GM19372 (cell line): ENCODE results near the gene CCDC85B.
"Not testable (repeated sequence)": the region's sequence is repeated elsewhere in the genome, so short reads cannot be mapped to it uniquely, and the experiment has no call there.

Source experiments
- ATAC-seq: cut with Tn5 transposase; IDR thresholded peaks from one replicate; pipeline ENCODE4 v1.9.1; 2021; ENCODE audit warnings: mild to moderate bottlenecking, low read depth, moderate library complexity; ENCODE audit not compliant: unreplicated experiment

CCDC85B gene

DNA sequence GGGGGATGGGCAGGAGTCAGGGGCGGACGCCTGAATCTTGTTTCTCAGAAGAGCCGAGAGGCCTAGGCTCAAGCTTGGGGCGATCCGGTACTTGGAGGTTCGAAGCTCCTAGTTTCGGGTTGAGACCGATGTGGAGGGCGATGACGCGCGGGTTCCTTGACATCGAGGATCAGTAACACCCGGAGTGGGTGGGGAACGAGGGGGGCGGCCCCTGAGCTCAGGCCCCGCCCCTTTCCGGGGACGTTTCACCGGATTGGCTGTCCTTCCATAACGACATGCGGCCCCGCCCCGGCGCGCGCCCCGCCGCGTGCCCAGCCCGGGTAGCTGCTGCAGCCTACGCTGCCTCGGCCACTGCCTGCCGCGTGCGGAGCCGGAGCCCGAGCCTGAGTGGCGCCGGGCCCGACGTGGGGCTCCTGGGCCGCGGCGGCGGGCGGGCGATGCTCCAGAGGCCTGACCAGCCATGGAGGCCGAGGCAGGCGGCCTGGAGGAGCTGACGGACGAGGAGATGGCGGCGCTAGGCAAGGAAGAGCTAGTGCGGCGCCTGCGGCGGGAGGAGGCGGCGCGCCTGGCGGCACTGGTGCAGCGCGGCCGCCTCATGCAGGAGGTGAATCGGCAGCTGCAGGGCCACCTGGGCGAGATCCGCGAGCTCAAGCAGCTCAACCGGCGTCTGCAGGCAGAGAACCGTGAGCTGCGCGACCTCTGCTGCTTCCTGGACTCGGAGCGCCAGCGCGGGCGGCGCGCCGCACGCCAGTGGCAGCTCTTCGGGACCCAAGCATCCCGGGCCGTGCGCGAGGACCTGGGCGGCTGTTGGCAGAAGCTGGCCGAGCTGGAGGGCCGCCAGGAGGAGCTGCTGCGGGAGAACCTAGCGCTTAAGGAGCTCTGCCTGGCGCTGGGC is at the start of gene CCDC85B:
CCDC85B (plus strand) TSS at position 350 of the 895 bp plus-strand sequence; CDS start at position 461, 111 bp downstream.
- peak; percentile 48 for ATAC-seq

GRCh38 chr11:65842144-65842543 is 48.3 kb upstream of the CCDC85B start:
- ATAC-seq: no peak

DNA sequence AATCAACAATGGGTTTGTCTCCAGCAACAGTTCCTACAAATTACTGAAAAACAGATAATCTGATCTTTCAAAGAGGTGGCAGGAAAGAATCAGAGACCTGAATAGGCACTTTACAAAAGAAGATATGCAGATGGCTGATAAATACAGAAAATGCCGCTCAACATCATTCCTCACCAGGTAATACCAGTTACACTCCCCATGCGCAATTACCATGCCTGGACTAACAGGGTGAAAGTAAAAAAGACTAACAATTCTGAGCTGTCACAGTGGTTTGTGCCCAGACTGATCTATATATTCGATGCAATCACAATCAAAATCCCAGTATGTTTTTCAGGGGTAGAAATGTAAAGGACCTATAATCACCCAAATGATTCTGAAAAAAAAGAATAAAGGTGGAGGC is 46.7 kb upstream of the CCDC85B start:
- no peak for ATAC-seq

DNA sequence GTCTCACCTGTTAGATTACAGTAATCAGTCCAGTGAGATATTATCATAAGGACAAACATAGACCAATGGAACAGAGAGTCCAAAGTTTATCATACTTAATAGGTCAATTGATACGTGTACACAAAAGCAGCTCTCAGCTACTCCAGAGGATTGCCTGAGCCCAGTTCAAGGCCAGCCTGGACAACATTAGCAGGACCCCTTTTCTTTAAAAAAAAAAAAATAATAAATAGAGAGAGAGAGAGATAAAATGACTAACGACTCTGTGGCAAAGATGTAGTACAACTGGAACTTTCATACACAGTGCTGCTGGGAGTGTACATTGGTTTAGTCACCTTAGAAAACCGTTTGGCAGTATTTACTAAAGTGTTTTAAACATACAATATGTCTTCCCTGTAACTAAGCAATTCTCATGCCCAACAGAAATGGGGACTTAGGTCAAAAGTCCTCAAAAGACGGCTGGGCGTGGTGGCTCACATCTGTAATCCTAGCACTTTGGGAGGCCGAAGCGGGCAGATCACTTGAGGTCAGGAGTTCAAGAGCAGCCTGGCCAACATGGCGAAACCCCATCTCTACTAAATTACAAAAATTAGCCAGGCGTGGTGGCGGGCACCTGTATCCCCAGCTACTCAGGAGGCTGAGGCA is 46.1 kb upstream of the CCDC85B start:
- no peak for ATAC-seq

DNA sequence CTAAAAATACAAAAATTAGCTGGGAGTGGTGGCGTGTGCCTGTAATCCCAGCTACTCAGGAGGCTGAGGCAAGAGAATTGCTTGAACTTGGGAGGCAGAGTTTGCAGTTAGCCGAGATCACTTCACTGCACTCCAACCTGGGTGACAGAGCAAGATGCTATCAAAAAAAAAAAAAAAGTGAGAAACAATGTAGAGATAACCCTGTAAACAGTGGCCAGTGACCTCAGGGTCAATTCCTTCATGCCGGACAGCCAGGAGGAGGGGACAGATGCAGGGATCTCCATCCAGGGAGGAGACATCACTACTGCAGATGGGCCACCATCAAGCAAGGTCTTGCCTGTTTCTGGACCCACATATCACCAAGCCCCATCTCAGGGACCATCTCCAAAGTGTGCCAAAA is 42.7 kb upstream of the CCDC85B start:
- ATAC-seq: no peak

DNA sequence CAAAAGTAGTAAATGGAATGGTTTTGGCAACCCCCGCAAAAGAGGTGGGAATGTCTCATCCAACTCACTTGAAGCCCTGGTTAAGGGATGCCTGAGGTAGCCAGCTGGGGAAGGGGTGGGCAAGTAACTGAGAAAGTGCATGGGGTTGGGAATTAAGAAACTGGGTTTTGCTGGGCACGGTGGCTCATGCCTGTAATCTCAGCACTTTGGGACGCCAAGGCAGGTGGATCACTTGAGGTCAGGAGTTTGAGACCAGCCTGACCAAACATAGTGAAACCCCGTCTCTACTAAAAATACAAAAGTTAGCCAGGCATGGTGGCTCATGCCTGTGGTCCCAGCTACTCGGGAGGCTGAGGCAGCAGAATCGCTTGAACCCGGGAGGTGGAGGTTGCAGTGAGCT is 41.8 kb upstream of the CCDC85B start:
- ATAC-seq: not testable (repeated sequence)

DNA sequence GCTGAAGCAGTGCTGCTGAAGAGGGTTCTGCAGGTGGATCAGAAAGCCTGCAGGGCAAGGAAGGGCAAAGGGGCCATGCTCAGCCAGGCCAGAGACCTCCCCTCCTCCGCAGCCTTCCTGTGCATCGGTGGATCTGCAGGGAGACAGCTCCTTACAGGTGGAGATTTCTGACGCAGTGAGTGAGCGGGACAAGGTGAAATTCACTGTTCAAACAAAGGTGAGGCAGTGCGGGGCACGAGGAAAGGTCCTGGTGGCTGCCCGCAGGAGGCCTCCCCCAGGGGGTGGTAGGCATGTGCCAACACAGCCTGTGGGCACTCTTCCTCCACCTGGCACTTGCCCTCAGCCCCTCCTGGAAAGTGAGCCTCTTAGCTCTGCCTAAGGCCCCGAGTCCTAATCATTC is 41.1 kb upstream of the CCDC85B start:
- ATAC-seq: no peak

DNA sequence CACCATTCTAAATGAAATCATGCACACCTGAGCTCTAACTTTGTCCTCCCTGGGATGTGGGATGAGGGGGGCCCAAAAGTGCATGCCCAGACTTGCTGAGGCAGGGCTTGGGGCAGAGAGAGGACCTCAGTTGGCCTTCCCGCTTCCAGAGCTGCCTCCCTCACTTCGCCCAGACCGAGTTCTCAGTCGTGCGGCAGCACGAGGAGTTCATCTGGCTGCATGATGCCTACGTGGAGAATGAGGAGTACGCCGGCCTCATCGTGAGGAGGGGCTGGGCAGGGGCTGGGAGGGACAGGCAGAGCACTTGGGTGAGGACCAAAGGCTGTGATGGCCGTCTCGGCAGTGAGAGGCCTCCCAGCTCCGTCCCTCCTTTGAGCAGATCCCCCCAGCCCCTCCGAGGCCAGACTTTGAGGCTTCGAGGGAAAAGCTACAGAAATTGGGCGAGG is 40.7 kb upstream of the CCDC85B start:
- ATAC-seq: no peak

GRCh38 chr11:65850217-65851082 is 40.0 kb upstream of the CCDC85B start:
- ATAC-seq: no peak

GRCh38 chr11:65851083-65851579 is 39.3 kb upstream of the CCDC85B start:
- ATAC-seq: no peak

- no peak for ATAC-seq
These were observed 38.5 kb upstream of the CCDC85B start for GRCh38 chr11:65851811-65852507.

DNA sequence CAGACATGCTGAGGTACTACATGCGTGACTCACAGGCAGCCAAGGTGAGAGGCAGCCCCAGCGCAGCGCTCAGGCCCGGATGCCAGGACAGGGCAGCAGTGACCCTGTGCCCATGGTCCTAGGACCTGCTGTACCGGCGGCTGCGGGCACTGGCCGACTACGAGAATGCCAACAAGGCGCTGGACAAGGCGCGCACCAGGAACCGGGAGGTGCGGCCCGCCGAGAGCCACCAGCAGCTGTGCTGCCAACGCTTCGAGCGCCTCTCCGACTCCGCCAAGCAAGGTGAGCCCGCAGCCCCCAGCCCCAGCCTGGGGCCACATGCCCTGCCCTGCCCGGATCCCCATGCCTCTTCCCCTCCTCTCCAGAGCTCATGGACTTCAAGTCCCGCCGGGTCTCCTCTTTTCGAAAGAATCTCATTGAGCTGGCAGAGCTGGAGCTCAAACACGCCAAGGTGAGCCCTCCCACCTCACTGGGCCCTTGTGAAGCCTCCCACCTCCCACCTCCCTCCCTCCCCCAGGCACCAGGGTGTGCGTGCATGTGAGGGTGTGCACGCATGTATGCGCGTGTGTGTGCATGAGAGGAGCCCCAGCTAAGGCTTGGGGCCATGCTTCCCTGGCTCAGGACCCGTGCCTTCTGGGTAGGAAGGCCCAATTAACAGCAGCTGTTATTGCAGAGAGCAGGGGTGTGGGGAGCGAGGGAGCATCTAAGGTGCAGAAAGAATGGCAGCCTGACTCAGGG is 37.8 kb upstream of the CCDC85B start:
- ATAC-seq: no peak

GRCh38 chr11:65853246-65853979 is 37.1 kb upstream of the CCDC85B start:
- no peak for ATAC-seq

DNA sequence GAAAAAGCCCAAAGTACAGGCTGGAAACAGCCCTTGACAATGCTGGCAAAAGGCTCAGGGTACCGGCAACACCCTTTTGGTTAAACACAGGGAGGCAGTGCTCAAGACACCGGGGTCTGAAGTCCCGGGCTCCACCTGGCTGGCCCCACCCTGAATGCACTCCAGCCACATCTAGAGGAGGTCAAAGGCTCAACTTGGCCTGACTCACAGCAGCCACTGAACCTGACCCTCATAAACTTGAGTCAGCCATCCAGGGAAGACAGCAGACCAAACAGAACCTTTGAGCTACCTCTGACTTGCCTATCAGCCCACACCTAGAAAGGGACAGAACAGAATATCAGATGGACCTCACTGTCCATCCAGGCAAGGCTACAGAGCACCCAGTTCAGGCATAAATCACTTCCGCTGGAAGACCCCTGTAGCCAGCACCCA is 36.3 kb upstream of the CCDC85B start:
- no peak for ATAC-seq

GRCh38 chr11:65854852-65855837 is 35.3 kb upstream of the CCDC85B start:
- no peak for ATAC-seq

GRCh38 chr11:65855927-65856363 is 34.5 kb upstream of the CCDC85B start:
- ATAC-seq: no peak

DNA sequence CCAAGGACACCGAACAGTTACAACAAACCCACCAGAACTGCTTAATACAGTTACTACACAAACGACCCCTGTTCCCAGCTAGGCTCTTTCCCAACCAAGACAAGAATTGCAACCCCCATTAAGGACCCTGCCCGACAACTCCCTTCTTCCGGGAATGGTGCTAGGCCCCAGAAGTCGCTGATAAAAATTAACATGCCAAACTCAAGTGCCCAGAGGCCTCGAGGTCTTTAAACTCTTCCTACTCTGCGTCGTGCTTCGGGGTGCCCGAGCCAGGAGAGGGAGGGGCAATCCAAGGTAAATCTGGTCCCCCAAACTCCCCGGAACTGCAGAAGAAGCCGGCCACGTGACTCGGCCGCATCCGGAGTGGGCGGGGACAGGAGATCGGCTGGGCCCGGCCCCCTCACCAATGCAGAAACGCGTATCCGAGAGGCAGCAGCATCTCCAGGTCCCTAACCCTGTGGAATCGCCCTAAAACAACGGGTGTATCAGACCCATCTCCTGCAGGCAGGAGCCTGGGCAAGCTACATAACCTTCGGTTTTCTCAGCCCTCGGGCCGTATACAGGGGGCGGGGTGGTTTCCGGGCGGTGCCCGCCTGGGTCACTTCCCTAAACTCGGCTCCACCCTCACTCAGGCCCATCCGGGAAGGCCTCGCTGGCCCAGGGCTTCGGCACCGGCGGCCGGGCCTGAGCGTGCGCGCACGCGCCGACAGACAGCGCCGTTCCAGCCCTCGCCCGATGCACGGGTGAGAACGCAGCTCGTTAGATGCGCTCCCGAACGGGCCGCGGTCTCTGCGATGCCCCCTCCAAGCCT is 33.6 kb upstream of the CCDC85B start:
- ATAC-seq: peak; percentile 16
